Heart left ventricle (tissue), 13 donors: ENCODE results near the gene NOL9.

Source experiments
- POLR2A ChIP-seq, 2 donors: fragments of 450-650 bp; IDR thresholded peaks; one replicate each; pipeline ENCODE4 v1.6.1; 2017; ENCODE audit warnings: antibody characterized with exemption in 2 of 2, mild to moderate bottlenecking in 2 of 2, moderate library complexity in 2 of 2
- TF ChIP-seq, protein P1 (sequence below), 12 donors: fragments of 200-600 bp; sonication (generic) in 4 of 12; IDR thresholded peaks; one replicate each; pipeline versions ENCODE4 v1.5.0 to v1.8.0; 2018 to 2022; ENCODE audit warnings: antibody characterized with exemption in 12 of 12, mild to moderate bottlenecking in 5 of 12
- donor health status: ischemic (EF 13 %, LVEDD 7.1; RV severe dilation, severe dysfunction).
- donor health status: DM: no; HTN: yes; CAD: no.
- donor health status: DM: no; HTN: no; CAD: no.
- donor health status: ischemic (EF 25% LVEDD 6.9; RV normal size, moderate dysfunction).
- donor health status: ischemic (EF 25% LVEDD 5.7; RV mildly dilated, moderate dysfunction).
- donor health status: ischemic (EF 35%, LVEDD 5.7; RV mildly dilated, moderate dysfunction).
- donor health status: nonischemic (EF 11% LVEDD 7.7; RV severe dilation, severe dysfunction).
- donor health status: DM: yes; HTN: yes; CAD: no.
- donor health status: PGD.
- donor health status: ischemic (EF 29% LVEDD 5.4; RV normal size, mild dysfunction).
- donor health status: nonischemic (EF 23%, LVEDD 6.1; RV moderate dilation, normal function).

DNA sequence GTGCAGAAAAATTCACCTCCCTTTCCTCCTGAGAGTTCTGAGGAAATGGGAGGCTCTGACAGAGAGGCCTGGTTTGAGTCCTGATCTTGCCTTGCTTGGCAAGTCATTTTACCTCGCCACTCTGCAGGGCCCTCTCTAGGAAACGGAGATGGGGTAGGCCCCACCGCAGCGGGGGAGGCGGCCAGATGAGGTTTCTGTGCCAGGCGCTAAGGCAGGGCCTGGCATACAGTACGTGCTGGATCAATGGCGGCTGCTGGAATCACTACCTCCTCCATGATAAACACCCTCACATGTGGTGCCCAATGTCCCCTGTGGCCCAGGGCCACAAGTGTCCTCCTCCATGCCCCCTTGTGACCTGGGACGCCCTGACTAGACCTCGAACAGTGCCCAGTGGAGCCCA lies 62.3 kb downstream of the NOL9 start:
- TF ChIP-seq POLR2A (IDR thresholded peaks at IDR 0.05) = no peak
- TF ChIP-seq, protein P1, sequence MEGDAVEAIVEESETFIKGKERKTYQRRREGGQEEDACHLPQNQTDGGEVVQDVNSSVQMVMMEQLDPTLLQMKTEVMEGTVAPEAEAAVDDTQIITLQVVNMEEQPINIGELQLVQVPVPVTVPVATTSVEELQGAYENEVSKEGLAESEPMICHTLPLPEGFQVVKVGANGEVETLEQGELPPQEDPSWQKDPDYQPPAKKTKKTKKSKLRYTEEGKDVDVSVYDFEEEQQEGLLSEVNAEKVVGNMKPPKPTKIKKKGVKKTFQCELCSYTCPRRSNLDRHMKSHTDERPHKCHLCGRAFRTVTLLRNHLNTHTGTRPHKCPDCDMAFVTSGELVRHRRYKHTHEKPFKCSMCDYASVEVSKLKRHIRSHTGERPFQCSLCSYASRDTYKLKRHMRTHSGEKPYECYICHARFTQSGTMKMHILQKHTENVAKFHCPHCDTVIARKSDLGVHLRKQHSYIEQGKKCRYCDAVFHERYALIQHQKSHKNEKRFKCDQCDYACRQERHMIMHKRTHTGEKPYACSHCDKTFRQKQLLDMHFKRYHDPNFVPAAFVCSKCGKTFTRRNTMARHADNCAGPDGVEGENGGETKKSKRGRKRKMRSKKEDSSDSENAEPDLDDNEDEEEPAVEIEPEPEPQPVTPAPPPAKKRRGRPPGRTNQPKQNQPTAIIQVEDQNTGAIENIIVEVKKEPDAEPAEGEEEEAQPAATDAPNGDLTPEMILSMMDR (IDR thresholded peaks at IDR 0.05) = no peak
